ENCODE measurements around the gene ZNF530. TPM values are rescaled to one million over a fixed set of nuclear protein-coding genes. Genes with fewer than 3 reads are reported as not detected.

Gene ZNF530
- total and polyA plus RNA-seq, 9 of the 15 experiments (the other 6 are each of a cell fraction or from before 2014, with no cell fraction given), result 0.28 to 5.9 (median 4.0) TPM

DNA sequence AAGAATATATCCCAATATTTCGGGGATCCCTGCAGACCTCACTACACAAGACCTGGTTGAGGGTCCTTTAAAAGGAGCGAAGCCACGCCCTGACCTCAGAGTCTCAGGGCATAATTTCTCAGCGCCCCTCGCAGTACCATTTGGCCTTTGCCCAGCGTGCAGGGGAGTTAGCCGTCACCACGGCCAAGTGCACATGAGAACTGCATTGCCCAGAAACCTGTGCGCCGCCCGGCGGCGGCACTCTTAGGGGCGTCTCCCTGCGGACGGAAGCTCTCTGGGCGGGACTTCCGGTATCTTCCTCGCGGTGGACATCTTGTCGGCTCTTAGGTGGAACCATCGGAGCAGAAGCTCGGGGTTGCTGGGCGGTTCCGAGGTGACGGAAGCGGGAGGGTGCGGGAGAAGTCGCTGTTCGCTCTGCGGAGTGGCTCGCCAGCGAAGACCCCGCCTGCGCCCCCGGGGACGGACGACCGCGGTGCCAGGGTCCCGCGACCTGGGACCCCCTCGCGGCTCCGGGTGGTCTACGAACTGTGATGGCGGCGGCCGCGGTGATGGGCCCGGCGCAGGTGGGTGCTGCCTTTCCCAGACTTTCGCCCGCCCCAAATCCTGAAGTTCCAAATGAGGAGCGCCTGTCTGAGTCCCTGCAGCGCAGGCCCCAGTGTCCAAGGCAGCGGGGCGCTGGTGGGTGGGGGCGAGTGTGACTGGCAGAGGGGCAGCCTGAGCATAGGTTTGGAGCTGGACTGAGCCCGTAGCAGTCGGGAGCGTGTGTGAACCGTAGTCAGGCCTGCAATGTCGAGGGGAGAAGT, 14.5 kb downstream of the ZNF530 start, which contains the start of gene ZNF134 (continued):
- TF ChIP-seq YY1 (IDR thresholded peaks at IDR 0.05; ENCODE audit: borderline replicate concordance in 1 of 3, control insufficient read depth in 1 of 3, extremely low read depth in 1 of 3, insufficient read depth in 3 of 3, insufficient read length in 1 of 3, insufficient replicate concordance in 2 of 3, low read depth in 1 of 3, low read length in 2 of 3), result peak; percentile 41 to 93 (median 81)
- TF ChIP-seq ATF7 (IDR thresholded peaks at IDR 0.05), result 0 out of 2 replicates have a peak, but pooled peaks have one; percentile 9
- no peak for TF ChIP-seq MBD2 (IDR thresholded peaks at IDR 0.05; ENCODE audit: borderline replicate concordance, low read depth)
- TF ChIP-seq DDX20 (tag; IDR thresholded peaks at IDR 0.05; ENCODE audit: low read depth), result no peak
- TF ChIP-seq ESRRB (CRISPR knock-in tag; IDR thresholded peaks at IDR 0.05; ENCODE audit: borderline replicate concordance), result no peak
- TF ChIP-seq MYC (IDR thresholded peaks at IDR 0.05; ENCODE audit: low read depth, low read length), result 0 out of 2 replicates have a peak, but pooled peaks have one; percentile 59
- no peak for TF ChIP-seq MYC (CRISPR knock-in tag; IDR thresholded peaks at IDR 0.05; ENCODE audit: borderline replicate concordance, low read depth)
- TF ChIP-seq ARID2 (IDR thresholded peaks at IDR 0.05), result no peak
- TF ChIP-seq, protein P1, sequence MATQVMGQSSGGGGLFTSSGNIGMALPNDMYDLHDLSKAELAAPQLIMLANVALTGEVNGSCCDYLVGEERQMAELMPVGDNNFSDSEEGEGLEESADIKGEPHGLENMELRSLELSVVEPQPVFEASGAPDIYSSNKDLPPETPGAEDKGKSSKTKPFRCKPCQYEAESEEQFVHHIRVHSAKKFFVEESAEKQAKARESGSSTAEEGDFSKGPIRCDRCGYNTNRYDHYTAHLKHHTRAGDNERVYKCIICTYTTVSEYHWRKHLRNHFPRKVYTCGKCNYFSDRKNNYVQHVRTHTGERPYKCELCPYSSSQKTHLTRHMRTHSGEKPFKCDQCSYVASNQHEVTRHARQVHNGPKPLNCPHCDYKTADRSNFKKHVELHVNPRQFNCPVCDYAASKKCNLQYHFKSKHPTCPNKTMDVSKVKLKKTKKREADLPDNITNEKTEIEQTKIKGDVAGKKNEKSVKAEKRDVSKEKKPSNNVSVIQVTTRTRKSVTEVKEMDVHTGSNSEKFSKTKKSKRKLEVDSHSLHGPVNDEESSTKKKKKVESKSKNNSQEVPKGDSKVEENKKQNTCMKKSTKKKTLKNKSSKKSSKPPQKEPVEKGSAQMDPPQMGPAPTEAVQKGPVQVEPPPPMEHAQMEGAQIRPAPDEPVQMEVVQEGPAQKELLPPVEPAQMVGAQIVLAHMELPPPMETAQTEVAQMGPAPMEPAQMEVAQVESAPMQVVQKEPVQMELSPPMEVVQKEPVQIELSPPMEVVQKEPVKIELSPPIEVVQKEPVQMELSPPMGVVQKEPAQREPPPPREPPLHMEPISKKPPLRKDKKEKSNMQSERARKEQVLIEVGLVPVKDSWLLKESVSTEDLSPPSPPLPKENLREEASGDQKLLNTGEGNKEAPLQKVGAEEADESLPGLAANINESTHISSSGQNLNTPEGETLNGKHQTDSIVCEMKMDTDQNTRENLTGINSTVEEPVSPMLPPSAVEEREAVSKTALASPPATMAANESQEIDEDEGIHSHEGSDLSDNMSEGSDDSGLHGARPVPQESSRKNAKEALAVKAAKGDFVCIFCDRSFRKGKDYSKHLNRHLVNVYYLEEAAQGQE (IDR thresholded peaks at IDR 0.05; ENCODE audit: borderline replicate concordance), result no peak
- TF ChIP-seq, protein P1 (CRISPR knock-in tag; IDR thresholded peaks at IDR 0.05; ENCODE audit: low read depth), result peak; percentile 50; the same call in 1 of the 2 replicates
- TF ChIP-seq, protein P2, sequence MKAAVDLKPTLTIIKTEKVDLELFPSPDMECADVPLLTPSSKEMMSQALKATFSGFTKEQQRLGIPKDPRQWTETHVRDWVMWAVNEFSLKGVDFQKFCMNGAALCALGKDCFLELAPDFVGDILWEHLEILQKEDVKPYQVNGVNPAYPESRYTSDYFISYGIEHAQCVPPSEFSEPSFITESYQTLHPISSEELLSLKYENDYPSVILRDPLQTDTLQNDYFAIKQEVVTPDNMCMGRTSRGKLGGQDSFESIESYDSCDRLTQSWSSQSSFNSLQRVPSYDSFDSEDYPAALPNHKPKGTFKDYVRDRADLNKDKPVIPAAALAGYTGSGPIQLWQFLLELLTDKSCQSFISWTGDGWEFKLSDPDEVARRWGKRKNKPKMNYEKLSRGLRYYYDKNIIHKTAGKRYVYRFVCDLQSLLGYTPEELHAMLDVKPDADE (conservative IDR thresholded peaks at IDR 0.05; ENCODE audit: control insufficient read depth, low read depth, low read length), result 0 out of 2 replicates have a peak, but pooled peaks have one; percentile 26
- peak; percentile 96 for TF ChIP-seq GABPA (tag; conservative IDR thresholded peaks at IDR 0.05; ENCODE audit: low read depth)
- no peak for TF ChIP-seq POU5F1 (IDR thresholded peaks at IDR 0.05; ENCODE audit: borderline replicate concordance, low read depth, low read length, partially characterized antibody)
- peak; percentile 38; the same call in 1 of the 2 replicates for TF ChIP-seq JUND (IDR thresholded peaks at IDR 0.05; ENCODE audit: borderline replicate concordance, low read depth, low read length)
- TF ChIP-seq JUND (tag; IDR thresholded peaks at IDR 0.05; ENCODE audit: borderline replicate concordance, low read depth, low read length), result no peak
- peak; percentile 57 for TF ChIP-seq KDM5B (IDR thresholded peaks at IDR 0.05; ENCODE audit: insufficient replicate concordance, low read depth, low read length)

Data from K562 (cell line).